ENCODE results near the gene ABCC8.

- TF ChIP-seq EZH2phosphoT487 (IDR thresholded peaks at IDR 0.05; ENCODE audit: low read depth, severe bottlenecking, unreplicated experiment) (no peak), EZH2 (IDR thresholded peaks at IDR 0.05; ENCODE audit: borderline replicate concordance) (no peak)
Measured at GRCh38 chr11:17460406-17460805, 16.2 kb downstream of the ABCC8 start.

All from hepatocyte (in vitro differentiated cells).